Esophagus (tissue), 2 donors: ENCODE results near the gene KLRC4. TPM values are rescaled to one million over a fixed set of nuclear protein-coding genes. Genes with fewer than 3 reads are reported as not detected.
"Not testable (repeated sequence)": the region's sequence is repeated elsewhere in the genome, so short reads cannot be mapped to it uniquely, and the experiment has no call there.

Source experiments
- H3K27ac ChIP-seq, 2 donors: one replicate each; pipeline ENCODE4 v1.5.1; 2013; ENCODE audit warnings: low read depth in 2 of 2, mild to moderate bottlenecking in 2 of 2, inconsistent platforms in 1 of 2, low read length in 1 of 2, moderate library complexity in 1 of 2
- H3K27me3 ChIP-seq, 2 donors: one replicate each; pipeline ENCODE4 v1.6.1; 2013; ENCODE audit warnings: low read length in 2 of 2, control low read depth in 1 of 2, mild to moderate bottlenecking in 1 of 2; ENCODE audit not compliant: insufficient read depth in 2 of 2, control insufficient read depth in 1 of 2
- H3K36me3 ChIP-seq, 2 donors: one replicate each; pipeline ENCODE4 v1.6.1; 2013; ENCODE audit warnings: low read length in 1 of 2; ENCODE audit not compliant: control insufficient read depth in 2 of 2, insufficient read depth in 2 of 2
- H3K4me1 ChIP-seq, 2 donors: one replicate each; pipeline ENCODE4 v1.6.1; 2013; ENCODE audit warnings: low read length in 1 of 2; ENCODE audit not compliant: control insufficient read depth in 2 of 2, insufficient read depth in 2 of 2
- H3K4me3 ChIP-seq, 2 donors: one replicate each; pipeline ENCODE4 v1.5.1; 2013; ENCODE audit warnings: low read length in 2 of 2, mild to moderate bottlenecking in 2 of 2, low read depth in 1 of 2, moderate library complexity in 1 of 2
- H3K9me3 ChIP-seq, 2 donors: one replicate each; pipeline ENCODE4 v1.6.1; 2013; ENCODE audit warnings: mild to moderate bottlenecking in 2 of 2, low read depth in 1 of 2, low read length in 1 of 2, moderate library complexity in 1 of 2; ENCODE audit not compliant: control insufficient read depth in 2 of 2, insufficient read depth in 1 of 2
- WGBS, 2 donors: extraction: QIAGEN DNeasy Blood & Tissue Kit; methylation state at CpG; one replicate each; pipeline ENCODE4 v1.1.7; 2013; 5-methylcytosine and 5-hydroxymethylcytosine counted together
- polyA plus RNA-seq, 2 donors: library from polyadenylated mRNA; stranded (reverse); fragments of 200-250 nt; gene quantifications; one replicate each; pipeline ENCODE4 v1.2.3, GENCODE V29; 2013
- donor health status: healthy with polysubstance abuse.
- donor health status: Bipolar disorder and iron deficiency.

Gene KLRC4
- polyA plus RNA-seq, result under 1 TPM in 1 of 2 donors, not detected in 1; 0.04 TPM

- Histone ChIP-seq H3K9me3 (no peaks in the 10 kb centered on the region), H3K4me1 (peaks cover 0 to 2% of the 10 kb centered on the region in 2 donors), H3K4me3 (no peak within 1 kb of the TSS), H3K27ac (no peak within 1 kb of the TSS), H3K27me3 (no peaks in the 10 kb centered on the region), H3K36me3 (no peaks in the 10 kb centered on the region)
- 0 to 47% methylated on average over 1 of the region's 1 CpG for WGBS, 2 donors
These were observed at the start of gene KLRC4 for GRCh38 chr12:10409392-10409791. TSS of gene KLRC4 (minus strand) at chr12:10409757. CDS start at chr12:10409575, 182 bp downstream.

GRCh38 chr12:10457760-10458159 lies 48.2 kb upstream of the KLRC4 start:
- Histone ChIP-seq H3K36me3 (no peaks in the 10 kb centered on the region), H3K4me1 (no peaks in the 10 kb centered on the region), H3K4me3 (no peak overlapping the region), H3K9me3 (peaks cover 3 to 5% of the 10 kb centered on the region in 2 donors), H3K27ac (no peak overlapping the region), H3K27me3 (no peaks in the 10 kb centered on the region)
- WGBS, 2 donors, result 94 to 98% methylated on average over 3 of the region's 3 CpGs

- Histone ChIP-seq H3K27me3 (no peaks in the 10 kb centered on the region), H3K27ac (no peak overlapping the region), H3K4me1 (no peaks in the 10 kb centered on the region), H3K4me3 (no peak overlapping the region), H3K36me3 (no peaks in the 10 kb centered on the region), H3K9me3 (peaks cover 3 to 5% of the 10 kb centered on the region in 2 donors)
- 87% methylated on average over 2 of the region's 2 CpGs for WGBS, 2 donors
These were observed 47.3 kb upstream of the KLRC4 start for GRCh38 chr12:10456856-10457255.

GRCh38 chr12:10455766-10456165 lies 46.2 kb upstream of the KLRC4 start:
- no peak overlapping the region for H3K4me3 ChIP-seq
- H3K4me1 ChIP-seq, result no peaks in the 10 kb centered on the region
- H3K36me3 ChIP-seq, result no peaks in the 10 kb centered on the region
- WGBS, 2 donors, result 86 to 91% methylated on average over 1 of the region's 1 CpG
- H3K9me3 ChIP-seq, result peaks cover 3 to 5% of the 10 kb centered on the region in 2 donors
- no peaks in the 10 kb centered on the region for H3K27me3 ChIP-seq
- H3K27ac ChIP-seq, result no peak overlapping the region

- WGBS, 2 donors, result 52 to 68% methylated on average over 1 of the region's 1 CpG
- H3K9me3 ChIP-seq, result peaks cover 3 to 5% of the 10 kb centered on the region in 2 donors
- no peak overlapping the region for H3K27ac ChIP-seq
- H3K36me3 ChIP-seq, result no peaks in the 10 kb centered on the region
- H3K4me1 ChIP-seq, result no peaks in the 10 kb centered on the region
- no peaks in the 10 kb centered on the region for H3K27me3 ChIP-seq
- no peak overlapping the region for H3K4me3 ChIP-seq
These were observed 45.0 kb upstream of the KLRC4 start for GRCh38 chr12:10454531-10454930.

GRCh38 chr12:10453156-10453555 lies 43.6 kb upstream of the KLRC4 start, which contains the start of gene KLRC1:
TSS of gene KLRC1 (minus strand) at chr12:10453377. CDS start at chr12:10451156, 2,221 bp downstream.
- WGBS, 2 donors, result 41 to 50% methylated on average over 2 of the region's 2 CpGs
- H3K9me3 ChIP-seq, result peaks cover 3 to 5% of the 10 kb centered on the region in 2 donors
- H3K4me1 ChIP-seq, result no peaks in the 10 kb centered on the region
- no peak within 1 kb of the TSS for H3K4me3 ChIP-seq
- no peak within 1 kb of the TSS for H3K27ac ChIP-seq
- no peaks in the 10 kb centered on the region for H3K36me3 ChIP-seq
- H3K27me3 ChIP-seq, result no peaks in the 10 kb centered on the region

GRCh38 chr12:10448236-10448635 lies 38.7 kb upstream of the KLRC4 start:
- Histone ChIP-seq H3K36me3 (no peaks in the 10 kb centered on the region), H3K27me3 (no peaks in the 10 kb centered on the region), H3K4me1 (no peaks in the 10 kb centered on the region), H3K27ac (no peak overlapping the region), H3K4me3 (no peak overlapping the region), H3K9me3 (no peaks in the 10 kb centered on the region)
- WGBS, 2 donors, result 88 to 90% methylated on average over 4 of the region's 4 CpGs

- not testable (repeated sequence) for H3K4me1 ChIP-seq, H3K9me3 ChIP-seq, H3K27ac ChIP-seq, H3K27me3 ChIP-seq, H3K4me3 ChIP-seq, H3K36me3 ChIP-seq
- 80 to 82% methylated on average over 5 of the region's 5 CpGs for WGBS, 2 donors
These were observed 36.5 kb upstream of the KLRC4 start for GRCh38 chr12:10446052-10446451.

- H3K9me3 ChIP-seq, H3K27ac ChIP-seq, H3K4me1 ChIP-seq, H3K36me3 ChIP-seq, H3K4me3 ChIP-seq, H3K27me3 ChIP-seq: not testable (repeated sequence)
- 91 to 93% methylated on average over 8 of the region's 8 CpGs for WGBS, 2 donors
These were observed 31.6 kb upstream of the KLRC4 start for GRCh38 chr12:10441144-10441543.

- H3K27ac ChIP-seq, H3K4me1 ChIP-seq, H3K27me3 ChIP-seq, H3K4me3 ChIP-seq, H3K9me3 ChIP-seq, H3K36me3 ChIP-seq: not testable (repeated sequence)
- WGBS, 2 donors, result 44 to 73% methylated on average over 2 of the region's 2 CpGs
These were observed 30.2 kb upstream of the KLRC4 start for GRCh38 chr12:10439608-10440274.
